ENCODE data around the gene TRPV3. TPM values are rescaled to one million over a fixed set of nuclear protein-coding genes. Genes with fewer than 3 reads are reported as not detected.

The TRPV3 gene
- total RNA-seq, 2 experiments from 2014 or later: 0.25 to 0.56 TPM

- intact Hi-C loops (cut with DNase I, micrococcal nuclease): no loop called here
- ChIA-PET CTCF (no interaction called here), POLR2A (no interaction called here)
- TF ChIP-seq CTCF (IDR thresholded peaks at IDR 0.05): no peak
- no peak for DNase-seq
- H3K9me3 Mint-ChIP-seq: no peaks in the 10 kb centered on the region
- Histone ChIP-seq H3K4me3 (ENCODE audit: low read length) (no peak overlapping the region), H3K27me3 (ENCODE audit: control insufficient read depth in 1 of 2, insufficient read depth in 2 of 2, low read length in 2 of 2) (no peaks in the 10 kb centered on the region), H3K36me3 (ENCODE audit: insufficient read depth, low read length) (no peaks in the 10 kb centered on the region), H3K4me1 (ENCODE audit: insufficient read depth, low read length) (no peaks in the 10 kb centered on the region), H3K27ac (ENCODE audit: low read depth in 1 of 2, low read length in 2 of 2) (no peak overlapping the region), H3K9me3 (ENCODE audit: control insufficient read depth in 1 of 2, insufficient read depth in 1 of 2, low read length in 2 of 2) (no peaks in the 10 kb centered on the region)
- H3K36me3 Mint-ChIP-seq (ENCODE audit: low read depth): no peaks in the 10 kb centered on the region
- no peak overlapping the region for H3K4me3 Mint-ChIP-seq
- H3K27me3 Mint-ChIP-seq: peaks cover 9% of the 10 kb centered on the region
- no peak for ATAC-seq (ENCODE audit: poor library complexity)
- no peaks in the 10 kb centered on the region for H3K4me1 Mint-ChIP-seq (ENCODE audit: low read depth)
- no peak overlapping the region for H3K27ac Mint-ChIP-seq
Measured at GRCh38 chr17:3547628-3548027, 10.0 kb downstream of the TRPV3 start.

- CTCF ChIA-PET: no interaction called here
- Mint-ChIP-seq H3K27me3 (peaks cover 9% of the 10 kb centered on the region), H3K36me3 (ENCODE audit: low read depth) (no peaks in the 10 kb centered on the region), H3K27ac (no peak overlapping the region), H3K4me3 (no peak overlapping the region), H3K9me3 (no peaks in the 10 kb centered on the region), H3K4me1 (ENCODE audit: low read depth) (no peaks in the 10 kb centered on the region)
- Histone ChIP-seq H3K9me3 (ENCODE audit: control insufficient read depth in 1 of 2, insufficient read depth in 1 of 2, low read length in 2 of 2) (no peaks in the 10 kb centered on the region), H3K27ac (ENCODE audit: low read depth in 1 of 2, low read length in 2 of 2) (no peak overlapping the region), H3K4me3 (ENCODE audit: low read length) (no peak overlapping the region), H3K27me3 (ENCODE audit: control insufficient read depth in 1 of 2, insufficient read depth in 2 of 2, low read length in 2 of 2) (no peaks in the 10 kb centered on the region), H3K4me1 (ENCODE audit: insufficient read depth, low read length) (no peaks in the 10 kb centered on the region), H3K36me3 (ENCODE audit: insufficient read depth, low read length) (no peaks in the 10 kb centered on the region)
- no peak for DNase-seq
- no peak for TF ChIP-seq CTCF (IDR thresholded peaks at IDR 0.05)
- intact Hi-C loops (cut with DNase I, micrococcal nuclease): no loop called here
- no peak for ATAC-seq (ENCODE audit: poor library complexity)
- POLR2A ChIA-PET: no interaction called here
Measured at GRCh38 chr17:3546997-3547396, 10.6 kb downstream of the TRPV3 start.

GRCh38 chr17:3546521-3546920 is 11.1 kb downstream of the TRPV3 start:
- Mint-ChIP-seq H3K27me3 (peaks cover 9% of the 10 kb centered on the region), H3K36me3 (ENCODE audit: low read depth) (no peaks in the 10 kb centered on the region), H3K27ac (no peak overlapping the region), H3K4me1 (ENCODE audit: low read depth) (no peaks in the 10 kb centered on the region), H3K9me3 (no peaks in the 10 kb centered on the region), H3K4me3 (no peak overlapping the region)
- CTCF ChIA-PET: no interaction called here
- Histone ChIP-seq H3K27me3 (ENCODE audit: control insufficient read depth in 1 of 2, insufficient read depth in 2 of 2, low read length in 2 of 2) (no peaks in the 10 kb centered on the region), H3K4me1 (ENCODE audit: insufficient read depth, low read length) (no peaks in the 10 kb centered on the region), H3K27ac (ENCODE audit: low read depth in 1 of 2, low read length in 2 of 2) (no peak overlapping the region), H3K4me3 (ENCODE audit: low read length) (no peak overlapping the region), H3K9me3 (ENCODE audit: control insufficient read depth in 1 of 2, insufficient read depth in 1 of 2, low read length in 2 of 2) (no peaks in the 10 kb centered on the region), H3K36me3 (ENCODE audit: insufficient read depth, low read length) (no peaks in the 10 kb centered on the region)
- TF ChIP-seq CTCF (IDR thresholded peaks at IDR 0.05): no peak
- POLR2A ChIA-PET: no interaction called here
- DNase-seq (no peak), ATAC-seq (ENCODE audit: poor library complexity) (no peak)
- intact Hi-C loops (cut with DNase I, micrococcal nuclease): no loop called here
